K562 (cell line): Measurements from ENCODE around the gene NRCAM. TPM values are rescaled to one million over a fixed set of nuclear protein-coding genes. Genes with fewer than 3 reads are reported as not detected.

Experiments
- BACH1 ChIP-seq: fragments of 200-800 bp; sonication (Bioruptor generic); IDR thresholded peaks from 2 replicates; pipeline ENCODE4 v1.6.1; 2016; ENCODE audit warnings: missing genetic modification characterization, missing compliant biosample characterization
- ESRRB ChIP-seq: fragments of 250-450 bp; sonication (Bioruptor Pico); IDR thresholded peaks from 2 replicates; pipeline ENCODE4 v1.5.0; 2020; ENCODE audit warnings: mild to moderate bottlenecking, moderate library complexity, borderline replicate concordance
- GMEB1 ChIP-seq: fragments of 250-450 bp; sonication (Bioruptor Pico); IDR thresholded peaks from 2 replicates; pipeline ENCODE4 v1.4.0; 2020; ENCODE audit warnings: mild to moderate bottlenecking
- HIVEP1 ChIP-seq: fragments of 250-450 bp; sonication (Bioruptor Pico); IDR thresholded peaks from 2 replicates; pipeline ENCODE4 v1.4.0; 2020; ENCODE audit warnings: mild to moderate bottlenecking
- HNRNPH1 ChIP-seq: fragments of 200-400 bp; formaldehyde crosslinking; optimal IDR thresholded peaks from 2 replicates; pipeline ENCODE3; 2017; ENCODE audit warnings: low read depth, mild to moderate bottlenecking, low read length, moderate library complexity
- IRF9 ChIP-seq: fragments of 450-650 bp; IDR thresholded peaks from 2 replicates; pipeline ENCODE4 v1.6.1; 2016; ENCODE audit warnings: missing biosample characterization, missing genetic modification characterization
- KDM1A ChIP-seq, 2 experiments: fragments of 450-650 bp; IDR thresholded peaks; 2 replicates each; pipeline ENCODE4 v1.6.1; 2016; ENCODE audit warnings: mild to moderate bottlenecking in 2 of 2
- MLX ChIP-seq, 2 experiments: fragments of 450-650 bp in 1 of 2; sonication (generic) in 1 of 2; formaldehyde crosslinking; conservative IDR thresholded peaks; 2 replicates each; pipeline versions ENCODE4 v1.4.0 to v1.8.1; 2020 to 2022; ENCODE audit warnings: mild to moderate bottlenecking in 1 of 2, missing genetic modification reagents in 1 of 2
- NR4A1 ChIP-seq, 2 experiments: fragments of 250-450 bp in 1 of 2; fragments of 450-650 bp in 1 of 2; sonication (Bioruptor Pico) in 1 of 2; IDR thresholded peaks; 2 replicates each; pipeline versions ENCODE4 v1.4.0 to v1.6.1; 2016 to 2020; ENCODE audit warnings: mild to moderate bottlenecking in 2 of 2, missing compliant biosample characterization in 1 of 2, missing genetic modification characterization in 1 of 2, moderate library complexity in 1 of 2
- RBM25 ChIP-seq: fragments of 200-400 bp; formaldehyde crosslinking; IDR thresholded peaks from 2 replicates; pipeline ENCODE4 v1.6.1; 2018; ENCODE audit warnings: low read length, low read depth, moderate library complexity; ENCODE audit not compliant: severe bottlenecking
- SP2 ChIP-seq: IDR thresholded peaks from 2 replicates; pipeline ENCODE4 v1.6.1; 2011; ENCODE audit warnings: mild to moderate bottlenecking, low read depth, low read length, moderate library complexity; ENCODE audit not compliant: poor library complexity, severe bottlenecking; ENCODE audit errors: extremely low read depth
- ZNF668 ChIP-seq: fragments of 250-450 bp; sonication (Bioruptor Pico); IDR thresholded peaks from 2 replicates; pipeline ENCODE4 v1.8.0; 2022; ENCODE audit warnings: mild to moderate bottlenecking, inconsistent platforms
- polyA plus RNA-seq, 8 experiments: library from polyadenylated mRNA; depleted of rRNA in 4 of 8; stranded (reverse) in 5 of 8; unstranded in 3 of 8; fragments of >200 nt; fragmentation: Nextera tagmentation in 2 of 8; fragmentation: Illumina TruSeq in 1 of 8; extraction: Ambion mirVana in 2 of 8; extraction: Trizol in 1 of 8; gene quantifications; 2 replicates each; pipeline versions ENCODE4 v1.2.1 to v1.2.3, GENCODE V29; 2011 to 2014; ENCODE audit warnings: inconsistent platforms in 1 of 8, missing spikeins in 1 of 8
- total RNA-seq, 7 experiments: library from RNA; depleted of rRNA in 6 of 7; stranded (reverse); fragments of >200 nt in 6 of 7; fragmentation: Illumina TruSeq in 2 of 7; extraction: Trizol in 2 of 7; gene quantifications; 2 replicates each; pipeline versions ENCODE4 v1.2.1 to v1.2.3, GENCODE V29; 2011 to 2021; ENCODE audit warnings: low replicate concordance in 1 of 7

NRCAM gene
- total and polyA plus RNA-seq, 9 of the 15 experiments (the other 6 are each of a cell fraction or from before 2014, with no cell fraction given): 0.03 to 0.54 (median 0.12) TPM; not detected in 1

- TF ChIP-seq GMEB1 (CRISPR knock-in tag) (no peak), KDM1A (IDR thresholded peaks at IDR 0.05) (peak; percentile 87 to 88), RBM25 (no peak), SP2 (no peak), ESRRB (CRISPR knock-in tag) (no peak), IRF9 (tag) (no peak), HIVEP1 (CRISPR knock-in tag) (no peak), NR4A1 (CRISPR knock-in tag; IDR thresholded peaks at IDR 0.05) (no peak), NR4A1 (tag; IDR thresholded peaks at IDR 0.05) (peak; percentile 91), HNRNPH1 (no peak), BACH1 (tag) (peak; percentile 100), MLX (CRISPR knock-in tag; conservative IDR thresholded peaks at IDR 0.05) (no peak), ZNF668 (no peak; the same call in 1 of the 2 replicates)
Measured at GRCh38 chr7:108246227-108246837, 209.9 kb downstream of the NRCAM start (continued).
